ENCODE results near the gene BTBD18.
A peak's percentile ranks its signal among the peaks of the same experiment; 100 is the strongest.
"Not testable (repeated sequence)": the region's sequence is repeated elsewhere in the genome, so short reads cannot be mapped to it uniquely, and the experiment has no call there.

Gene BTBD18

GRCh38 chr11:57728829-57729228 is 22.8 kb downstream of the BTBD18 start:
- no peak for DNase-seq

- no peak for DNase-seq
Measured at GRCh38 chr11:57727185-57727584, 24.4 kb downstream of the BTBD18 start.

DNA sequence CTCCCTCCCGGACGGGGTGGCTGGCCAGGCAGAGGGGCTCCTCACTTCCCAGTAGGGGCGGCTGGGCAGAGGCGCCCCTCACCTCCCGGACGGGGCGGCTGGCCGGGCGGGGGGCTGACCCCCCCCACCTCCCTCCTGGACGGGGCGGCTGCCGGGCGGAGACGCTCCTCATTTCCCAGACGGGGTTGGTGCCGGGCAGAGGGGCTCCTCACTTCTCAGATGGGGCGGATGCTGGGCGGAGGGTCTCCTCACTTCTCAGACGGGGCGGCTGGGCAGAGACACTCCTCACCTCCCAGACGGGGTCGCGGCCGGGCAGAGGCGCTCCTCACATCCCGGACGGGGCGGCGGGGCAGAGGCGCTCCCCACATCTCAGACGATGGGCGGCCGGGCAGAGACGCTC is 34.9 kb downstream of the BTBD18 start:
- not testable (repeated sequence) for DNase-seq

DNA sequence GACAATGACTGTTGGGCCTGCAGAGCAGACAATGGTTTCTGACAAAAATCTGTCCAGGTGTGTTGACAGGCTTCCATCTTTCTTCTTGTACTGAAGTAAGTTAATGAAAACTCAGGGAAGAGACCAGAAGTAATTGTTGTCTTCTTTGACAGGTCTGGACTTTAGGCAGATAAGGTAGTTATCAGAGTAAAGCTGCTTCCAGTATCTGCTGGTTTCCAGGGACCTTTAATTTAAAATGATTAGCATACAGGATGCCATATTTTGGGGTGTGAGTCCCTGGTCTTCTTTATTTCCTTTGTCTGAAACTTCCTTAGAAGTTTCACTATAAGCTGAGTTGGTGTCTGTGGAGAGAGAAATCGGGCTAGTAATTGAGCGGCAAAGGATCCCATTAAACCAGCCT is 37.8 kb downstream of the BTBD18 start:
- no peak for DNase-seq

- peak; percentile 100 for DNase-seq
Measured at GRCh38 chr11:57712256-57713150, 39.1 kb downstream of the BTBD18 start, which contains the start of gene TMX2. TSS of gene TMX2 (plus strand) at chr11:57712593. CDS start at chr11:57712619, 26 bp downstream.

GRCh38 chr11:57711414-57712255 is 40.0 kb downstream of the BTBD18 start, which contains the start of gene MED19:
TSS of gene MED19 (minus strand) at chr11:57712215. CDS start at chr11:57712179, 36 bp downstream.
- DNase-seq: peak; percentile 94 to 96

GRCh38 chr11:57709802-57710367 is 41.7 kb downstream of the BTBD18 start:
- DNase-seq: no peak

DNA sequence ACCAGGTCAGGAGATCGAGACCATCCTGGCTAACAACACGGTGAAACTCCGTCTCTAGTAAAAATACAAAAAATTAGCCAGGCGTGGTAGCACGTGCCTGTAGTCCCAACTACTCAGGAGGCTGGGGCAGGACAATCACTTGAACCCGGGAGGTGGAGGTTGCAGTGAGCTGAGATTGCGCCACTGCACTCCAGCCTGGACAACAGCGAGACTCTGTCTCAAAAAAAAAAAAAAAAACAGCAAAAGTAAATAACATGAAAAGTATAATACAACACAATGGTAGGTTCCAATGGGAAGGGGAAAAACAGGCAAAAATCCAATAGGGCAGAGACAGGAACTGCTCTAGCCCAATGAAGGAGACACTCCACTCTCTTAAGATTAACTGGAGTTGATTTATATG is 46.2 kb downstream of the BTBD18 start:
- DNase-seq: not testable (repeated sequence)

DNA sequence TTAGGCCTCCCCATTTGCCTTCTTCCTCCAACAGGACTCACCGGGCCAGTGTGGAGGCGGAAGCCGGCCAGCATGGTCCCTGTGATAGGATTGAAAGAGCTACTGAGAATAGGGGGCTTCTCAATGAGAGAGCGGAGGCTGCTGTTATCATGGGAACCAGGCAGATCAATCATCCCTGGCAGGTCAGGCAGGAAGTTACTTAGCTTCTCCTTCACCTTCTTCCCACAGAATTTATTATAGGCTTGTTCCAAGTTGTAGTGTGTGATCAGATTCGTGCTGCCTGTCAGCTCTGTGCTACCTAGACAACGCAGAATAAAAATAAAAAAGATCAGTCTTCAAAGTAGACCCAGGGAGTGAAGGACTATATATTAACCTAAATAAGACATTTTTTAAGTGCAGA is 46.7 kb downstream of the BTBD18 start:
- DNase-seq: no peak

DNA sequence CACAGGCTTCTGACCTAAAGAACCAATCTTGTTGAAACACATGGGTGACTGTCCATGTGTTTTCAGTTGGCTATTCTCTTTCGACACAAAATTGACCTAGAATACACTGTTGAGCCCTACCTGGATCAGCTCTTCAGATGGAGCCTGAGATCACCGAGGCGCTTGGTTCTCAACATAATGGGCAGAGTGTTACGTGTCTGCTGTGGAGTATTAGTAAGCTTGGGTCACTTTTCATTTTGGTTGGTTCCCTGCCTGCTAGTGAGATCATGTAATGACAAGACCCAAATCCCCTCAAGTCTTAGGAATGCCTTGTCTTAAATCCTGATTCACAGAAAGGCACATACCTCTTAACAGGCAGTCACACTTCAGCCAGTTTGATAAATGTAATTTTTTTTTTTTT is 48.3 kb downstream of the BTBD18 start:
- no peak for DNase-seq

- no peak for DNase-seq
Measured at GRCh38 chr11:57700425-57700824, 51.2 kb downstream of the BTBD18 start.

DNA sequence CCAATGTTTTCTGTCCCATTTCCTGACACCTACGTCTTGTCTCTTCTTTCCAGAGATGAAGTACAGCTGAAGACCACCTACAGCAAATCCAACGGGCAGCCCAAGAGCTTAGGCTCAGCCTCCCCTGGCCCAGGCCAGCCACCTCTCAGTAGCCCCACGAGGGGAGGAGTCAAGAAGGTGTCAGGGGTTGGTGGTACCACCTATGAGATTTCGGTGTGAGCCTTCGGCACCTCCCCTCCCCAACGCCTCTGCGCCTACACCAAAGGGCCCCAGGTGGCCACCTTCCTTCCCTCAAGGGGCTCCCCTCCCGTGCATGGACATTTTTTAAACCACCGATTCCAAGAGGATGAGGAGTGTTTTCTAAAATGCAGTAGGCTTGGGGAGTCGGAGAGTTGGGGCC is 51.8 kb downstream of the BTBD18 start:
- DNase-seq: no peak

DNA sequence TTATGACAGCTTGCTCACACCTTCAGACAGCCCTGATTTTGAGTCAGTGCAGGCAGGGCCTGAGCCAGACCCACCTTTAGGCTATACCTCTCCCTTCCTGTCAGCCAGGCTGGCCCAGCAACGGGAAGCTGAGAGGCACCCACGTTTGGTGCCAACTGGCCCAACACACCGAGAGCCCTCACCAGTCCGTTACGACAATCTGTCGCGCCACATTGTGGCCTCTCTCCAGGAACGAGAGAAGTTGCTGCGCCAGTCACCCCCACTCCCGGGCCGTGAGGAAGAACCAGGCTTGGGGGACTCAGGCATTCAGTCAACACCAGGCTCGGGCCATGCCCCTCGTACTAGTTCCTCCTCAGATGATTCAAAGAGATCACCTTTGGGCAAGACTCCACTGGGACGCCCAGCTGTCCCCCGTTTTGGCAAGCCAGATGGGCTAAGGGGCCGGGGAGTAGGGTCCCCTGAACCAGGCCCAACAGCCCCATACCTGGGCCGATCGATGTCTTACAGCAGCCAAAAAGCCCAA is 52.7 kb downstream of the BTBD18 start:
- no peak for DNase-seq
